NCI-H345 treated with DMSO at 0.1 percent for 48 hours (cell line): ENCODE measurements around the gene PLIN3.
"Not testable (repeated sequence)": the region's sequence is repeated elsewhere in the genome, so short reads cannot be mapped to it uniquely, and the experiment has no call there.

Source experiments
- DNase-seq: peaks from one replicate; lab custom pipeline; 2025; ENCODE audit not compliant: unreplicated experiment; lab: John Stamatoyannopoulos, UW

The PLIN3 gene

DNA sequence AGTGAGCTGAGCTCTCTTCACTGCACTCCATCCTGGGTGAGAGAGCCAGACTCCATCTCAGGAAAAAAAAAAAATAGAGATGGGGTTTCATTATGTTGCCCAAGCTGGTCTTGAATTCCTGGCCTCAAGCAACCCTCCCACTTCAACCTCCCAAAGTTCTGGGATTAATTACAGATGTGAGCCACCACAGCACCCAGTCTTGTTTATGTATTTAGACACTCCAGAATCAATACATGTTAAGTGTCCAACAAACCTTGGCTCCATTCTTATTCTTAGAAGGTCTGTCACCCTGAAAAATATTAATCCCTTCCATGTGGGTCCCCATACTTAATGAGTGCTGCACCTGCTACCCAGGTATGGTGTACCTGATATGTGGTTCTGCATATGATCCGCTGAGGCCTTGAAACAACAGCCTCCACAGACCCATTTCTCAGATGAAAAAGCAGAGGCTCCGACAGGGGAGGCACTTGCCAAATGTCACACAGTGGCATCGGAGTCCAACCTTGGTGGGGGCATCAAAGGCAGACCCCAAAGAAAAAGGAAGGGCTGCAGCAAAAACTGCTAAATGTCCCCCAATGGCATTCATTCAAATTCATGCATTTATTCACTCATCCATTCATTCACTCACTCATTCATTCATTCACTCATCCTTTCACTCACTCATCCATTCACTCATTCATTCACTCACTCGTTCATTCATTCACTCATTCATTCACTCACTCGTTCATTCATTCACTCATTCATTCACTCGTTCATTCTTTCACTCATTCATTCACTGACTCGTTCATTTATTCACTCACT, 52.6 kb downstream of the PLIN3 start:
- DNase-seq: no peak

DNA sequence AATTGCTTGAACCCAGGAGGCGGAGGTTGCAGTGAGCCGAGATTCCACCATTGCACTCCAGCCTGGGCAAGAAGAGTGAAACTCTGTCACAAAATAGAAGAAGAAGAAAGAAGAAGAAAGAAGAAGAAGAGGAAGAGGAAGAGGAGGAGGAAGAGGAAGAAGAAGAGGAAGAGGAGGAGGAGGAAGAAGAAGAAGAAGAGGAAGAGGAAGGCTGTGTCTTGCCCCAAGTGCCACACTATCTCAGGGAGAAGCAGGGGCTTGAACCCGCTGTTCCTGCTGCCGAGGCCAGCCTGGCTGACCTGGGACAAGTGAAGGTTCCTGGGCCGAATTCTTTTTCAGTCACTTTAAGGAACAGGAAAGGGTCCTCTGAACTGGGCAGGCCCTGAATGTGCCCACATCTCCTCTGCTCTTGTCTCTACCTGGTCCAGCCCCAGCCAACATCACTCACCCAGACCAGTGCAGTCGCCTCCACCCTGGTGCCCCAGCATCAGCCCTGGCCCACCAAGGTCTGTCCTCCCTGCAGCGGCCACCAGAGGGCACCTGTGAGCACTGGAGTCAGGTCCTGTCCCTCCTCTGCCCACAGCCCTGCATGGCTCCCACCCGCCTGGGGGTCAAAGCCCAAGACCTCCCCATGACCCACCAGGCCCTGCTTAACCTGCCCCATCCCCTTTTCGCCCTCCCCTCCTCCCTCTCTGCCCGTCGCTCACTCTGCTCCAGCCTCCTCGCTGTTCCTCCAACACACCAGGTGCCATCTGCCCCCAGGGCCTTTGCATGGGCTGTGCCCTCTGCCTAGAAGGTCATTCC, 55.9 kb downstream of the PLIN3 start:
- DNase-seq: no peak

DNA sequence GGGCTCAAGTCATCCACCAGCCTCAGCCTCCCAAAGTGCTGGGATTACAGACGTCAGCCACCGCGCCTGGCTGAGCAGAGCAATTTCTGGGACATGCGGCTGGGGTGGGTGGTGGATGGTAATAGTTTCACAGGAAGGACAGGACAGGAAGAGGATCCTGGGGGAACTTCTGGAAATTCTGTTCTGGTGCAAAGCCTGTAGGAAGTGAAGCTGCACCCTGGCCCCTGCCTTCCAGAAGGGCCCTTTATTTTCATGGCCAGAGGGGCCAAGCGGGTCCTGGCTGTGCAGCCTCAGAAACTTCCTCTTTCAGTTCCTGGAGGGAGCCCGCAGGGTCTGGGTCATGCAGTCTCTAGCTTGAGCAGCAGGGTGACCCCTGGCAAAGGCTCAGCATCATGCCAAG, 60.3 kb downstream of the PLIN3 start:
- no peak for DNase-seq

DNA sequence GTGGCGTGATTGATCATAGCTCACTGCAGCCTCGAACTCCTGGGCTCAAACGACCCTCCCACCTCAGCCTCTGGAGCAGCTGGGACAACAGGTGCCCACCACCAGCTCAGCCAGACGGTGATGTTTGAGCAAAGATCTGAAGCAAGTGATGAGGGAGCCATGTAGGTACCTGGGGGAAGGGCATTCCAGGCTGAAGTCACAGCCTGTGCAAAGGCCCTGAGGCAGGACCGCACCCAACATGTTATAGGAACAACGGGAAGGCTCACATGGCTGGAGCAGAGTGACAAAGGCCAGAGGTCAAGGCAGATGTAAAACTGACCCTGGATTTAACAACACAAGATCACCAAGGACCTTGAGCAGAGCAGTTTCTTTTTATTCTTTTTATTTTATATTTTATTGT, 61.1 kb downstream of the PLIN3 start:
- no peak for DNase-seq

DNA sequence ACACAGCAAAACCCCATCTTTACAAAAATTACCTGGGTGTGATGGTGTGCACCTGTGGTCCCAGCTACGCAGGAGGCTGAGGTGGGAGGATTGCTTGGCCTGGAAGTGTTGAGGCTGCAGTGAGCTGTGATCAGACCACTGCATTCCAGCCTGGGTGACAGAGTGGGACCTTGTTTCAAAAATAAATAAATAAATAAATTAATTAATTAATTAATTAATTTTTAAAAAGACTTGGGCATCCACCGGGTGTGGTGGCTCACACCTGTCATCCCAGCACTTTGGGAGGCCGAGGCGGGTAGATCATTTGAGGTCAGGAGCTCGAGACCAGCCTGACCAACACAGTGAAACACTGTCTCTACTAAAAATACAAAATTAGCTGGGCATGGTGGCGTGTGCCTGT, 62.3 kb downstream of the PLIN3 start:
- not testable (repeated sequence) for DNase-seq

DNA sequence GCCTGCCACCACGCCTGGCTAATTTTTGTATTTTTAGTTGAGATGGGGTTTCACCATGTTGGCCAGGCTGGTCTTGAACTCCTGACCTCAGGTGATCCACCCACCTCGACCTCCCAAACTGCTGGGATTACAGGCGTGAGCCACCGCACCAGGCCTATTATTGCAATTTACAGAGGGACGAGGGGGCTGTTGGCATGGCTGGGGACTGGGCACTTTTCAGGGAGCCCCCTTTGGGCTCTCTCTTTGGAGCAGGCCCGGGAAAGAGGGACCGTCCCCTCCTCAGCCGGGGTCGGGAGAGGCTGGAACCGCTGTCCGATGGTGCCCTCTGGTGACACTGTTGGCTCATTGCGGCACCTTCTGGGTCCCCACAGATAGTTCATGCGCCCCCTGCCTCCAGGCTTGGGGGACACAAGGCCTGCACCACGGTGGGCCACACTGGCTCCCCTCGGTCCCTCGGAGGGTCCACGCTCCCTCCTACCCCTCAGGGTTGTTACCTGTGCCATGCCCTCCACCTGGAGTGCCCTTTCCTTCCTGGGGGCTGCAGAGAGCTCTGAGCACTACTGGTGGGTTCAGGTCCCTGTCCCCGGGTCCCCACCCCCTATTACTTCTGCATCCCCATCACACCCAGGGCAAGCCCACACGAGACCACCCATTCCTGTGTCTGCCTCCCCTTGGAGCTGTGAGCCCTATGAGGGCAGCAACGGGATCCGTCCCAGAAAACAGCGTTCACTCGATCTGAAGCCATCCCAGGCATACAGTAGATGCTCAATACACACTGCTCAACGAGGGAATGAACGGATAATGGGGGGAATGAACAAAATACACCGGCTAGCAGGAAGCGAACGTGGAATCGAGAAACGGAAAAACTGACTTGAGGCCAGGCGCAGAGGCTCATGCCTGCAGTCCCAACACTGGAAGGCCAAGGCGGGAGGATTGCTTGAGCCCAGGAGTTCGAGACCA, 63.5 kb downstream of the PLIN3 start:
- peak; percentile 17 for DNase-seq

DNA sequence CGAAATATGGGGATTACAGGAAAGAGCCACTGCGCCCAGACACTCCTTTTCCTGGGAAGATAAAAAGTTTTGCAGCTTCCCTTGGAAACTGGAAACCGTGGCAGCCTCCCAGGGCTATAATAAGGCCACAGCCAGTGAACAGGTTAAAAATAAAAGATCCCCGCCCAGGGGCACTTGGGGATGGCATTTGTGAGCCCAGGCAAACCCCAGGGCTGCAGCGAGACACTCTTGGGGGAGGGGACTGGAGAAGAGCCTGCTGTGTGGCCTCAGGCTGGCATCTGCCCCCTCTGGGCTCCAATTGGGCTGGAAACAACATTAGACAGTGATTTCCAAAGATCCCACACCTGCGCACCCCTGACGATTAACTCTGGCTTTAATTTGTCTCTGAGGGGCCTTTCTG, 64.8 kb downstream of the PLIN3 start:
- no peak for DNase-seq

DNA sequence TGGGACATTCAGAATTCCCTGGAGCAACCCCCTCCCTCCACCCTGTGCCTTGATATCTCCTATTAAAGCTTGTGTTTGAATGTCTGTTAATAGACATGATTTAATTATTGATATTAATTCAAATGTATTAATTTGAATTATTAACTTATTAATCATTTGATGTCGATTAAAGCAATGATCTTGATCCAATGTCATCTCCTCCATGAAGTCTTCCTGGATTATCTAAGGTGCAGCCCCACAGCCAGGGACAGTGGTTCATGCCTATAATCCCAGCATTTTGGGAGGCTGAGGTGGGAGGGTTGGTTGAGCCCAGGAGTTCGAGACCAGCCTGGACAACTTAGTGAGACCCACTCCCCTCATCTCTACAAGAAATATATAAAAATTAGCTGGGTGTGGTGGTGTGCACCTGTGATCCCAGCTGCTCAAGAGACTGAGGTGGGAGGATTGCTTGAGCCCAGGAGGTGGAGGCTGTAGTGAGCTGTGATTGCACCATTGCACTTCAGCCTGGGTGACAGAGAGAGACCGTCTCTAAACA, 66.3 kb downstream of the PLIN3 start:
- DNase-seq: no peak

DNA sequence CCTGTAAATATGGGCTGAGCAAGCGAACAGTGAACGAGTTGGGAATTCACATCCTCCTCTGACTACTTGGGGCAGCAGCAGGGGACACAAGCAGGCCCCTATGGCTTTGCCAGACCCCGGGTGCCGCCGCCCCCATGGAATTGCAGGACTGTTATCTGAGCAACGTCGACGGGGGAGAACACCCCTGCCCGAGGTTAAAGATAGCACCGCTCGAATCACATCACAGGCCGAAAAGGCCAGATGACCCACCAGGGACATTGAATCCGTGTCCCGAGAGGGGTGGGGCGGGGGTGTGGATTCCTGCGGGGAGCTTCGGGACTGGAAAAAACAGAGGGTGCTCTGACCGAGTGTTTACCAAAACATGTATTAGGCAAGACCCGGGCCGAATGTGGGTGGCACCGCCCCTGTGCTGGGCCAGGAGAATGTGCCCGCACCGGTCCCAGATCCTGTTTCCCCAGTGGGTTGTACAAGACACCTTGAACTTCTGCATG, 66.8 kb downstream of the PLIN3 start:
- no peak for DNase-seq

DNA sequence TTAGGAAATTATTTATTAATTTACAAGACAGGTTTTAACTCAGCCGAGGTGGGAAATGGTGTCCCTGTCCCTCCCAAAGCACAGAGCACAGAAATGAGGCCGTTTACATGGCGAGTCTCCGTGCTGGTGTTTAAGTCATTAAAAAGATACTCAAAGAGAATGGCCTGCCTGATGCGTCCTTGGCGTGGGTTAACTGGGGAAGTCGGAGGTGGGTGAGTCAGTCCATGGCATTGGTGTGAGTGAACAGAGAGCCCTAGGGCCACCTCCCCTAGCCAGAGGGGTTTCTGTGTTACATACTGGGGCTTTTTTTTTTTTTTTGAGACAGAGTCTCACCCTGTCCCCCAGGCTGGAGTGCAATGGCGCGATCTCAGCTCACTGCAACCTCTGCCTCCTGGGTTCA, 72.1 kb downstream of the PLIN3 start:
- DNase-seq: no peak

DNA sequence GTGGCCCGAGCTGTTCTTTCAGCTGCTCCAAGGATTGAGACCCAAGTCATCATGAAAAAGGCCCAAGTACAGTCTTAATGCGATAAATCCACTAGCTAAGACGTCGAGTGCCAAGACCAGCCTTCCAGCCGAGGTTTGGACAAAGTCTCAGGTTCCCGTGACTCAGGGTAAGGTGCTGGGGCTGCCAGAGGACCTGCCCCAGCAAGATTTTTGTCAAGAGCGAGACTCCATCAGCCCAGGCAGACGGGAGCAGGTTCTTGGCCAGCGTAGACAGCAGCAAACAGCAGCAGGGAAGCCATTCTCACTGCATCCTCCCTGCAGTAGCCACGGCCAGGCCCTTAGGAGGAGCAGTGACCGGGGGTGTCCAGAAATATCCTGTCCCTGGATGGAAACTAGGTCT, 72.5 kb downstream of the PLIN3 start:
- DNase-seq: no peak

DNA sequence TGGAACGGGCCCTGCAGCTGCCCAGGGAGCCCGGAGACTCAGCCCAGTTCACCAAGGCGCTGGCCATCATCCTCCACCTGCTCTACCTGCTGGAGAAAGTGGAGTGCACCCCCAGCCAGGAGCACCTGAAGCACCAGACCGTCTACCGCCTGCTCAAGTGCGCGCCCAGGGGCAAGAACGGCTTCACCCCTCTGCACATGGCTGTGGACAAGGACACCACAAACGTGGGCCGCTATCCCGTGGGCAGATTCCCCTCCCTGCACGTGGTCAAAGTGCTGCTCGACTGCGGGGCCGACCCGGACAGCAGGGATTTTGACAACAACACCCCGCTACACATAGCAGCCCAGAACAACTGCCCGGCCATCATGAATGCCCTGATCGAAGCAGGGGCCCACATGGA, 74.2 kb downstream of the PLIN3 start:
- DNase-seq: not testable (repeated sequence)

DNA sequence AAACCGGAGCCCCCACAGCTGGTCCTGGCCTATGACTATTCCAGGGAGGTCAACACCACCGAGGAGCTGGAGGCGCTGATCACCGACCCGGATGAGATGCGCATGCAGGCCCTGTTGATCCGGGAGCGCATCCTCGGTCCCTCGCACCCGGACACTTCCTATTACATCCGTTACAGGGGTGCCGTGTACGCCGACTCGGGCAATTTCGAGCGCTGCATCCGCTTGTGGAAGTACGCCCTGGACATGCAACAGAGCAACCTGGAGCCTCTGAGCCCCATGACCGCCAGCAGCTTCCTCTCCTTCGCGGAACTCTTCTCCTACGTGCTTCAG, 74.6 kb downstream of the PLIN3 start:
- not testable (repeated sequence) for DNase-seq

DNA sequence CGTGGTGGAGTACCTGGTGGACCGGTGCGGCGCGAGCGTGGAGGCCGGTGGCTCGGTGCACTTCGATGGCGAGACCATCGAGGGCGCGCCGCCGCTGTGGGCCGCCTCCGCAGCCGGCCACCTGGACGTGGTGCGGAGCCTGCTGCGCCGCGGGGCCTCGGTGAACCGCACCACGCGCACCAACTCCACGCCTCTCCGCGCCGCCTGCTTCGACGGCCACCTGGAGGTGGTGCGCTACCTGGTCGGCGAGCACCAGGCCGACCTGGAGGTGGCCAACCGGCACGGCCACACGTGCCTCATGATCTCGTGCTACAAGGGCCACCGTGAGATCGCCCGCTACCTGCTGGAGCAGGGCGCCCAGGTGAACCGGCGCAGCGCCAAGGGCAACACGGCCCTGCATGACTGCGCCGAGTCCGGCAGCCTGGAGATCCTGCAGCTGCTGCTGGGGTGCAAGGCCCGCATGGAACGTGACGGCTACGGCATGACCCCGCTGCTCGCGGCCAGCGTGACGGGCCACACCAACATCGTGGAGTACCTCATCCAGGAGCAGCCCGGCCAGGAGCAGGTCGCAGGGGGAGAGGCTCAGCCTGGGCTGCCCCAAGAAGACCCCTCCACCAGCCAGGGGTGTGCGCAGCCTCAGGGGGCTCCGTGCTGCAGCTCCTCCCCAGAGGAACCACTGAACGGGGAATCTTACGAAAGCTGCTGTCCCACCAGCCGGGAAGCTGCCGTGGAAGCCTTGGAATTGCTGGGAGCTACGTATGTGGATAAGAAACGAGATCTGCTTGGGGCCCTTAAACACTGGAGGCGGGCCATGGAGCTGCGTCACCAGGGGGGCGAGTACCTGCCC, 75.2 kb downstream of the PLIN3 start:
- not testable (repeated sequence) for DNase-seq

DNA sequence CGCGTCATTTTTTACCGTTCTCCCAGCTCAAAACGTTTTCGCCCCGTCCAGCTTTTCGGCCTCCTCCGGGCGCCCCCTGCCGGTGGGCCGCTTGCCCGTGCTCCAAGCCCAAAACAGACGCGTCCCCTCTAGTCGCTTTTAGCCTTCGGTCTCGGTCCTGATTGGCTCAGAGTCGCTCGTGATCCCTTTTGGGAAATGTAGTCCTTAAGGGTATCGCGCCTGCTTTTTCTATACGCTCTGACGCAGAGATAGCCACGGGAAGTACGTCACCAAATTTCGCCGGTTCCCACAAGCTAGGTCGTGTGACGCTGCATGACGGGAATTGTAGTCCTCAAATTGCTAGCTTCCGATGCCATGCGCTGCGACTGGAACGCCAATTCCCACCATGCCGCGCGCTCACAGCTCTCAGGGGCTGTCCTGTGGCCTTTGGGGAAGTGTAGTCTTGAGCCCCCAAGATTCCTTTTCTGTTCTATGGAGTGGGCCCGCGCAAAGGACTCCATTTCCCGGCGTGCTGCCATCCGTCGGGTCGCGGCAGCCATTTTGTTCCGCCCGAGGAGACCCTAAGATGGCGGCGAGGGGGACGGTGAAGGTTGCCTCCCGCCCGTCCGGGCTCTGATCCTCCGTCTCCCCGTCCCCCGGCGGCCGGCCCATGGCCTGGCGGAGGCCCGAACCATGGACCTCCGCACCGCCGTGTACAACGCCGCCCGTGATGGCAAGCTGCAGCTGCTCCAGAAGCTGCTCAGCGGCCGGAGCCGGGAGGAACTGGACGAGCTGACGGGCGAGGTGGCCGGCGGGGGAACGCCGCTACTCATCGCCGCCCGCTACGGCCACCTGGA, 76.1 kb downstream of the PLIN3 start, which contains the start of gene FEM1A:
Gene FEM1A (plus strand): TSS at position 552 of the 836 bp plus-strand sequence. CDS start 121 bp downstream, at position 673.
- DNase-seq: peak; percentile 99
